ENCODE data around the gene DPPA3. TPM values are rescaled to one million over a fixed set of nuclear protein-coding genes. Genes with fewer than 3 reads are reported as not detected.
"Not testable (repeated sequence)": the region's sequence is repeated elsewhere in the genome, so short reads cannot be mapped to it uniquely, and the experiment has no call there.

DPPA3 gene
- polyA plus RNA-seq, 1 donor: not detected

- not testable (repeated sequence) for DNase-seq (ENCODE audit: low read depth)
These were observed 19.8 kb downstream of the DPPA3 start for GRCh38 chr12:7730984-7731383.

GRCh38 chr12:7731486-7731885, 20.3 kb downstream of the DPPA3 start:
- no peak for DNase-seq (ENCODE audit: low read depth)

DNA sequence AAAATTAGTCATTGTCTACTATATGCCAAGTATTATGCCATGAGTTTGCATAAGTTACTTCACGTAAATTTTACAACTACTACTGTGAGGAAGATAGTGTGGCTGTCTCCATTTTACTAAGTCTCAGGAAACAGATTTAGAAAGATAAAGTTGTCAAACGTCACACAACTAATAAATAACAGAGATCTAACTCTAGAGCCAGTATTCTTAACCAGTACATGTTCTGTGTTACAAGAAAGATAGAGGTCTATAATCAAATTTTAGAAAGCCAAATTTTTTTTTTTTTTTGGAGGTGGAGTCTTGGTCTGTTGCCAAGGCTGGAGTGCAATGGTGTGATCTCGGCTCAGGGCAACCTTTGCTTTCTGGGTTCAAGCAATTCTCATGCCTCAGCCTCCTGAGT, 21.8 kb downstream of the DPPA3 start:
- no peak for DNase-seq (ENCODE audit: low read depth)

DNA sequence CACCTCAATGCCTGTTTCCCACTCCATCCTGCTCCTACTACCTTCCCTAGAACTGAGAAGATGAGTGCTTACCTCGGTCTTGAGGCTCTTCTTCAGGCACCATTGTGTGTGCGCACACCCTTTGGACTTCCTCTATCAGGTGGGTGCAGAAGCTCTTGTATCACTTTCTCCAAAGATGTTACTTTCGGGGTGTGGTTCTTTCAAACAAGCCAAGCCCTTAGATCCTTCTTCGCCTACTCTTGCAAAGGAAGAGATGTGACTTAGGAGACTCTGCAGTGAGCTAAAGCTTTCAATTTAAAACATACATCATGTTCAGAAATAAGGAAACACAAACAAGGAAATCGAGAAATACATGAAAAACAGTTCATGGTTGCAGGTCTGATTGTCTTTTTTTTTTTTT, 36.0 kb downstream of the DPPA3 start, which contains the start of gene CLEC4C:
CLEC4C (minus strand) TSS at position 130 of the 400 bp plus-strand sequence; CDS start at position 103, 27 bp downstream.
- no peak for DNase-seq (ENCODE audit: low read depth)

- no peak for DNase-seq (ENCODE audit: low read depth)
These were observed 37.6 kb downstream of the DPPA3 start for GRCh38 chr12:7748852-7749251.

GRCh38 chr12:7749442-7749841, 38.2 kb downstream of the DPPA3 start:
- DNase-seq (ENCODE audit: low read depth): no peak

DNA sequence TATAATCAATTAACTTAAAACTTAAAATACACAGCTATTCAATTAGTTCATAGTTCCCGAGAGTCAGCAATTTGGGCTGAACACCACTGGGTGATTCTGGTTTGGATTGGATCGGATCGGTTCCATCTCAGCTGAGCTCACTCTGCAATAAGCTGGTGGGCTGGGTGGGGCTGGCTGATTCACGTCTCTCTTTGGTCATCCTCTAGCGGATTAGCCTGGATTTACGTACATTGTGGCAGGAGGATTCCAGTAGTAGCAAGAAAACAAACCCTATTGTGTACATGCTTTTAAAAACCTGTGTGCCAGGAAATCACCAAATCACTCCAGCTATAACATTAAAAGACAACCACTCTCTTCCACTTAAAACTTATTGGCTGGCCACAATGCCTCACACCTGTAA, 39.1 kb downstream of the DPPA3 start:
- no peak for DNase-seq (ENCODE audit: low read depth)

DNA sequence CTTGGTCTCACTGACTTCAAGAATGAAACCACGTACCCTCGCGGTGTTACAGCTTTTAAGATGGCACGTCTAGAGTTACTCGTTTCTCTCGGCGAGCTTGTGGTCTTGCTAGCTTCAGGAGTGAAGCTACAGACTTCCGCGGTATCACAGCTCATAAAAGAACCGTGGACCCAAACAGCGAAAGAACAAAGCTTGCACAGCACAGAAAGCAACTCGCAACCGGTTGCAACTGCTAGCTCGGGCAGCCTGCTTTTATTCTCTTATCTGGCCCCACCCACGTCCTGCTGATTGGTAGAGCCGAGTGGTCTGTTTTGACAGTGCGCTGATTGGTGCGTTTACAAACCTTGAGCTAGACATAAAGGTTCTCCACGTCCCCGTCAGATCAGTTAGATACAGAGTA, 40.2 kb downstream of the DPPA3 start:
- no peak for DNase-seq (ENCODE audit: low read depth)

DNA sequence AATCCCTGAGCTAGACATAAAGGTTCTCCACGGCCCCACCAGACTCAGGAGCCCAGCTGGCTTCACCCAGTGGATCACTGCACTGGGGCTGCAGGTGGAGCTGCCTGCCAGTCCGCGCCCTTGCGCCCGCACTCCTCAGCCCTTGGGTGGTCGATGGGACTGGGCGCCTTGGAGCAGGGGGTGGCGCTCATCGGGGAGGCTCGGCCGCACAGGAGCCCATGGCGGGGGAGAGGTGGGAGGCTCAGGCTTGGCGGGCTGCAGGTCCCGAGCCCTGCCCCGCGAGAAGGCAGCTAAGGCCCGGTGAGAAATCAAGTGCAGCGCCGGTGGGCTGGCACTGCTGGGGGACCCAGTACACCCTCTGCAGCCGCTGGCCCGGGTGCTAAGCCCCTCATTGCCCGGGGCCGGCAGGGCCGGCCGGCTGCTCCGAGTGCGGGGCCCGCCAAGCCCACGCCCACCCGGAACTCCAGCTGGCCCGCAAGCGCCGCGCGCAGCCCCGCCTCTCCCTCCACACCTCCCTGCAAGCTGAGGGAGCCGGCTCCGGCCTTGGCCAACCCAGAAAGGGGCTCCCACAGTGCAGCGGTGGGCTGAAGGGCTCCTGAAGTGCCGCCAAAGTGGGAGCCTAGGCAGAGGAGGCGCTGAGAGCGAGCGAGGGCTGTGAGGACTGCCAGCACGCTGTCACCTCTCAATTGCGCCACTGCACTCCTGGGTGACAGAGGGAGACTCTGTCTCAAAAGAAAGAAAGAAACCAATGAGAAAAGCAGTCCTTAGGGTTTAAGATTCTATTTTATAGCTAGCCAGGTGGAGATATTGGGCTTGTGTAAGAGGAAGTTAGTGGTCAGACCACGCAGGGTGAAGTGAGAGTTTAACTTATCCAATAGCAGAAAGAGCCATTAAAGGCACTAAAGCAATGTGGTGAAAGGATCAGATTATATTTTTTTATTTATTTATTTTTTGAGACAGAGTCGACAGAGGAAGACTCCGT, 41.0 kb downstream of the DPPA3 start:
- DNase-seq (ENCODE audit: low read depth): not testable (repeated sequence)

- not testable (repeated sequence) for DNase-seq (ENCODE audit: low read depth)
These were observed 44.4 kb downstream of the DPPA3 start for GRCh38 chr12:7755668-7756067.

GRCh38 chr12:7756993-7757392, 45.8 kb downstream of the DPPA3 start:
- DNase-seq (ENCODE audit: low read depth): no peak

GRCh38 chr12:7758766-7759140, 47.5 kb downstream of the DPPA3 start:
- DNase-seq (ENCODE audit: low read depth): no peak

Other genes starting within 250 kb of the DPPA3 start
- 14.5 TPM for gene CD163, start 207.7 kb upstream of the DPPA3 start, polyA plus RNA-seq (ENCODE audit: insufficient read length)
- not detected for gene APOBEC1, start 45.5 kb upstream of the DPPA3 start, polyA plus RNA-seq (ENCODE audit: insufficient read length)
- gene GDF3, start 15.7 kb upstream of the DPPA3 start, polyA plus RNA-seq (ENCODE audit: insufficient read length): not detected
- 0.23 TPM for gene CLEC4C, start 35.9 kb downstream of the DPPA3 start, polyA plus RNA-seq (ENCODE audit: insufficient read length)
- gene NANOGNB, start 53.8 kb downstream of the DPPA3 start, polyA plus RNA-seq (ENCODE audit: insufficient read length): not detected
- gene NANOG, start 78.0 kb downstream of the DPPA3 start, polyA plus RNA-seq (ENCODE audit: insufficient read length): 0.13 TPM
- 0.47 TPM for gene SLC2A14, start 161.5 kb downstream of the DPPA3 start, polyA plus RNA-seq (ENCODE audit: insufficient read length)
- gene SLC2A3, start 224.8 kb downstream of the DPPA3 start, polyA plus RNA-seq (ENCODE audit: insufficient read length): 15.2 TPM